Hematopoietic multipotent progenitor cell treated with erythropoietin and hydrocortisone succinate and interleukin-3 and kit ligand, for 6 days (in vitro differentiated cells): Measurements from ENCODE around the gene PAK5.

Experiments
- DNase-seq: peaks from one replicate; pipeline ENCODE4 v3.0.0-alpha.2; 2015

Gene PAK5

DNA sequence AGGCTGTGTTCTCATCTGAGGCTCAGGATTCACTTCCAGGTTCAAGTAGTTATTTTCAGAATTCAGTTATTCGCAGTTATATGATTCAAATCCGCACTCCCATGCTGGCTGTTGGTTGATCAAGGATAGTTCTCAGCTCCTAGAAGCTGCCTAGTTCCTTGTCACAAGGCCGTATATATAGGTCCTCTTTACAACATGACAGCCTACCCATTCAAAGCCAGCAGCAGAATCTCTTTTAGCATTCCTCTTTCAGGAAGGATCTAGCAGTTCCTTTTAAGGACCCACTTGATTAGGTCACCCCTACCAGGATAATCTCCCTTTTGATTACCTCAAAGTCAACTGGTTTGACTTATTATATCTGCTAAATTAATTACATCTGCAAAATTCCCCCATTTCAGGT is 348.2 kb downstream of the PAK5 start:
- DNase-seq, result no peak

DNA sequence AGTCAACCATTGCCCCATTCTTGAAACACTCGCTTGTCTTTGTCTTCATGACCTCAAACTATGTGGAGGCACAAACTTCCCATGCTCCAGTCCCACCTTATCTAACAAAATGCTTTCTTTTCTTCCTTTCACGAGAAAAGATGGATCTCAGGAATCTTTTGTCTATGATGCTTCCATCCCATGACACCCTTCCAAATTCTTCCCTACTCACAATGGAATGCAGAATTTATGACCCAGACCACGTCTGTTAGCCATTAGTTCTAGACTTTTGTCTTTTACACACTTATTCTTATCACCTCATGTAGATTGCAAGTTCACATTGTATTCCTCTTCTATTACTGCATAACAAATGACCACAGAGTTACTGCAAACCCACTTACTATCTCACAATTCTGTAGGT is 348.7 kb downstream of the PAK5 start:
- no peak for DNase-seq

DNA sequence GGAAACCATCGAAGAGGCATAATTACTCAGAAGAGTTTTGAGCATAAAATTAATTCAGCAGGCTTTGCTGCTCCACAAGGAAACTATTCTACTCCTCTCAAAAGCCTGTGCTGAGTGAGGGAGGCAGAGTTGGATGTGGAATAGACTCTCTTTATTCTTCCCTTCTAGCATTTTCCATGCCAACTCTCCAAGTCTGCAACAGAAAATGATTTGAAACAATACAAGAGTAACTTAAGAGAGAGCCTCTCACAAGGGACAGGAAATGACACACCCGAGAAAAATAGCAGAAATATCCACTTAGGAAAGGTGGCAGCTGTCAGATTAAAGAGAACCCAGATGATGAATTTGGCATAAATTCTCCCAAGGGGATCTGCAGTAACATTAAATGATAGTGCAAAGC is 350.8 kb downstream of the PAK5 start:
- DNase-seq, result no peak
